Measurements from ENCODE around the gene AMPH. TPM values are rescaled to one million over a fixed set of nuclear protein-coding genes. Genes with fewer than 3 reads are reported as not detected.

The AMPH gene
- total RNA-seq, 3 donors from 2014 or later = 0.41 to 3.2 (median 1.2) TPM

DNA sequence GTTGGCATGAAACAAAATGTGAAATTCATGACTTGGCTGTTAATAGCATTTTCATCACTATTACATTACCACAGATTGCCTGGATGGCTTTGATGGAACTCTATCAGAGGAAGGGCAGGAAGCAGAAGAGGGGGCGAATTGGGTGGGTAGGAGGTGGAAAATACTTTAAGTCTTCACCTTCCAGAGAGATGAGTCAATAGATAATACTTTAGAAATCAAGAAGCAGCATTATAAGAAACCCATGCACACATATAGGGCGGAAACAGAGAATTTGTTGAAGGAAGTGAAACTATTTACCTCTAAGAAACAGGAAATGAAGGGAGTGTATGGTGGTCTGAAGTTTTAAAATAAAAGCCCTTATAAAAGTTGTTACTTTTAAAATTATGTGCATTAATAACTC is 205.7 kb downstream of the AMPH start:
- no peaks in the 10 kb centered on the region for H3K36me3 ChIP-seq (ENCODE audit: low read depth)
- no peak for ATAC-seq
- intact Hi-C loops (cut with DNase I, micrococcal nuclease) = no loop called here
- no peaks in the 10 kb centered on the region for H3K9me3 ChIP-seq
- no peaks in the 10 kb centered on the region for H3K4me1 ChIP-seq (ENCODE audit: low read depth)
- H3K4me3 ChIP-seq = no peak overlapping the region
- no peak for DNase-seq
- no peak for TF ChIP-seq CTCF (IDR thresholded peaks at IDR 0.05)

GRCh38 chr7:38424750-38425463 is 206.3 kb downstream of the AMPH start:
- Histone ChIP-seq H3K4me1 (ENCODE audit: low read depth) (no peaks in the 10 kb centered on the region), H3K4me3 (no peak overlapping the region), H3K9me3 (no peaks in the 10 kb centered on the region), H3K36me3 (ENCODE audit: low read depth) (no peaks in the 10 kb centered on the region)
- ATAC-seq (no peak), DNase-seq (no peak)
- TF ChIP-seq CTCF (IDR thresholded peaks at IDR 0.05) = no peak
- intact Hi-C loops (cut with DNase I, micrococcal nuclease) = no loop called here

DNA sequence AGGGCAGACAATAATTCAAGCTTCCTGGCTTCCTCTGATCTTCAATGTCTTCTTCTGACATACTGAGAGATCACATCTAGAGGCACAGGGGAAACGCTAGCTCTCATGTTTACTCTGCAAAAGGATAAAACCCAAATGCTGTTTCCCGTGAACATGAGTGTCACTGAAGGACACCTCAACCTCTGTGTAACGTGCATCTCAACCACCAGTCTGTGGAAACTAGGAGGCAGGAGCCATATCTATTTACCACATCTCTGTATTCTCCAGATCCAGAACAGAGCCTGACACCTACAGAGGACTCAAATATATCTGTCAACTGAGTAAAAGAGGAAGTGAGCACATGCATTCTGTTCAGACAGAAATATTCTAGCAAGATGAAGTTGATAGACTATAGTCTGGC is 217.4 kb downstream of the AMPH start:
- H3K4me1 ChIP-seq (ENCODE audit: low read depth) = no peaks in the 10 kb centered on the region
- ATAC-seq (no peak), DNase-seq (no peak)
- no peak for TF ChIP-seq CTCF (IDR thresholded peaks at IDR 0.05)
- intact Hi-C loops (cut with DNase I, micrococcal nuclease) = no loop called here
- no peaks in the 10 kb centered on the region for H3K9me3 ChIP-seq
- H3K36me3 ChIP-seq (ENCODE audit: low read depth) = no peaks in the 10 kb centered on the region
- no peak overlapping the region for H3K4me3 ChIP-seq

GRCh38 chr7:38411404-38411803 is 219.8 kb downstream of the AMPH start:
- intact Hi-C loops (cut with DNase I, micrococcal nuclease) = no loop called here
- no peaks in the 10 kb centered on the region for H3K4me1 ChIP-seq (ENCODE audit: low read depth)
- TF ChIP-seq CTCF (IDR thresholded peaks at IDR 0.05) = no peak
- H3K4me3 ChIP-seq = no peak overlapping the region
- ATAC-seq (no peak), DNase-seq (peak in 1 of 3 donors; percentile 16)
- H3K9me3 ChIP-seq = no peaks in the 10 kb centered on the region
- no peaks in the 10 kb centered on the region for H3K36me3 ChIP-seq (ENCODE audit: low read depth)

DNA sequence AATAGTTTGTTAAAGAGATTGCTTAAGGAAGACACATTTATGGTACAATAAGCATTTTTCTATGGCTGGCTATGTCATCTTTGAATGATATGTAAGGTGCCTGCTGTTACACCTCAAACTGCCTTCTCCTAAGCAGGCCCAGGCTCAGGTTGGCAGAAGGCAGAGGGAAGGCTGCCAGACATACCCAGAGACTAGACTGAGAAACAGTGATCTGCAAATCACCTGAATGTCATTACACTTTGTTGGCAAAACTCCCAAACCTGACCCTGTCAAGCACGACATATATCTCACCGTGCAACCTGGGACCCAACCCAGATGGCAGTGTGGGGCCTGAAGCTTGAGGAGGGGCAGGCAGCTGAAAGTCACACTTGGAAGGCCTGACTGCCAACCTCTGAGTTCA is 221.1 kb downstream of the AMPH start:
- Histone ChIP-seq H3K4me1 (ENCODE audit: low read depth) (no peaks in the 10 kb centered on the region), H3K9me3 (no peaks in the 10 kb centered on the region), H3K36me3 (ENCODE audit: low read depth) (no peaks in the 10 kb centered on the region), H3K4me3 (no peak overlapping the region)
- DNase-seq (no peak), ATAC-seq (no peak)
- intact Hi-C loops (cut with DNase I, micrococcal nuclease) = no loop called here
- TF ChIP-seq CTCF (IDR thresholded peaks at IDR 0.05) = no peak

GRCh38 chr7:38409531-38409930 is 221.6 kb downstream of the AMPH start:
- Histone ChIP-seq H3K9me3 (no peaks in the 10 kb centered on the region), H3K4me3 (no peak overlapping the region), H3K4me1 (ENCODE audit: low read depth) (no peaks in the 10 kb centered on the region), H3K36me3 (ENCODE audit: low read depth) (no peaks in the 10 kb centered on the region)
- intact Hi-C loops (cut with DNase I, micrococcal nuclease) = no loop called here
- TF ChIP-seq CTCF (IDR thresholded peaks at IDR 0.05) = no peak
- no peak for DNase-seq
- no peak for ATAC-seq
